ENCODE data around the gene CHRM3.

The CHRM3 gene

GRCh38 chr1:239429163-239429562 lies 42.8 kb downstream of the CHRM3 start:
- Histone ChIP-seq H3K27ac (ENCODE audit: insufficient read depth, low read depth, low read length, poor library complexity, severe bottlenecking) (no peak overlapping the region), H3K9me3 (ENCODE audit: control insufficient read depth, low read length) (no peaks in the 10 kb centered on the region), H3K4me3 (ENCODE audit: insufficient read depth, low read depth, low read length) (no peak overlapping the region), H3K27me3 (ENCODE audit: control insufficient read depth, insufficient read depth, low read length, poor library complexity, severe bottlenecking) (no peaks in the 10 kb centered on the region), H3K4me1 (ENCODE audit: control insufficient read depth, insufficient read depth, low read length) (no peaks in the 10 kb centered on the region), H3K36me3 (ENCODE audit: control insufficient read depth, insufficient read depth, low read length) (no peaks in the 10 kb centered on the region)
- 92 to 93% methylated on average over 2 to 3 of the region's 3 CpGs for WGBS, 2 experiments

- no peaks in the 10 kb centered on the region for H3K4me1 ChIP-seq (ENCODE audit: control insufficient read depth, insufficient read depth, low read length)
- no peaks in the 10 kb centered on the region for H3K9me3 ChIP-seq (ENCODE audit: control insufficient read depth, low read length)
- no peak overlapping the region for H3K4me3 ChIP-seq (ENCODE audit: insufficient read depth, low read depth, low read length)
- H3K27me3 ChIP-seq (ENCODE audit: control insufficient read depth, insufficient read depth, low read length, poor library complexity, severe bottlenecking): no peaks in the 10 kb centered on the region
- 85 to 93% methylated on average over 1 of the region's 1 CpG for WGBS, 2 experiments
- H3K36me3 ChIP-seq (ENCODE audit: control insufficient read depth, insufficient read depth, low read length): no peaks in the 10 kb centered on the region
- no peak overlapping the region for H3K27ac ChIP-seq (ENCODE audit: insufficient read depth, low read depth, low read length, poor library complexity, severe bottlenecking)
These were observed 45.9 kb downstream of the CHRM3 start for GRCh38 chr1:239432255-239432654.

GRCh38 chr1:239434181-239434580 lies 47.8 kb downstream of the CHRM3 start:
- no peak overlapping the region for H3K4me3 ChIP-seq (ENCODE audit: insufficient read depth, low read depth, low read length)
- WGBS, 2 experiments: 74 to 92% methylated on average over 1 to 5 of the region's 5 CpGs
- no peaks in the 10 kb centered on the region for H3K36me3 ChIP-seq (ENCODE audit: control insufficient read depth, insufficient read depth, low read length)
- no peaks in the 10 kb centered on the region for H3K4me1 ChIP-seq (ENCODE audit: control insufficient read depth, insufficient read depth, low read length)
- H3K27me3 ChIP-seq (ENCODE audit: control insufficient read depth, insufficient read depth, low read length, poor library complexity, severe bottlenecking): no peaks in the 10 kb centered on the region
- no peak overlapping the region for H3K27ac ChIP-seq (ENCODE audit: insufficient read depth, low read depth, low read length, poor library complexity, severe bottlenecking)
- H3K9me3 ChIP-seq (ENCODE audit: control insufficient read depth, low read length): no peaks in the 10 kb centered on the region
